SHP77 treated with DMSO at 0.1 percent for 48 hours (cell line): ENCODE data around the gene SNRNP27.
"Not testable (repeated sequence)": the region's sequence is repeated elsewhere in the genome, so short reads cannot be mapped to it uniquely, and the experiment has no call there.

Experiments
- DNase-seq: peaks from one replicate; lab custom pipeline; 2025; lab: John Stamatoyannopoulos, UW

The SNRNP27 gene

DNA sequence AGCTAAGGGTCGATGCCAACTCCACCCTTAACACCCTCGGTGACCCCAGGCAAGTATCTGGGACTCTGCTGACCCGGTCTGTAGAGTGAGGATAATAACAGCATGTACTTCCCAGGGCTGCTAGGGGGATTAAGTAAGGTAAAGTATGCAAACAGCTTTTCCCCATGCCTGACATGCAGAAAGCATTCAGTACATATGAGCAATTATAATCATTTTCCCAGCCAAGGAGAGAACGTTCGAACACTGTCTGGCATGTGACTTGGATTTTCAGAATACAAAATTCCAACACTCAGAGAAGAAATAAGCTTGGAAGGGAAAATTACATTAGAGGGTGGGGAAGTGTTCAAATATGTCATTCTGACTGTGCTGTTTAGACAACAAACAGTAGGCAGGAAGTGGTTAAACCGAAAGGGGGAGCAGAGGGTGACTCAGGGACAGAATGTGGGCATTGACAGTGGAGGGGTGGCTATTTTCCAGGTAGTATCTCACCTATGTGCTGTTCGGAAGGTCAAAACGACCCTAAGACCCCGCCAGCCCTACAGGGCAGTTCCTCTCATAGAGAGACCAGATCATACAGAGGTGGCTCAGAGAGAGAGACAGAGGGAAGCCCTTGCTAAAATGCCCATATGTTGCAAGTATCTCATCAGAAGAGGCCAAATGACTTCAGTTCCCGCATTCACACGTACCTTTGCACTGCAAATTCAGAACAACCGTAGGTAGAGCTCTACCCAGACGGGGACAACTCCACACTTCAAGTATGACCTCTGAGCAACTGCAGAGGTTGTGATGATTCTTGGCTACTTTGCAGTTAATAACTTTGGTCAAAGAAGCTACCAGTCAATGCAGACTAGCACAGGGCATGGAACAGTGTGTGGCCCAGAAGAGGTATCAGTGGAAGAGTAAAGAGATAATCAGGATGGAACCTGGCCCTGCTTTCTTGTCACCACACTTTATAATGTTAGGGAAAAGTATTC is 52.9 kb downstream of the SNRNP27 start:
- DNase-seq = no peak

DNA sequence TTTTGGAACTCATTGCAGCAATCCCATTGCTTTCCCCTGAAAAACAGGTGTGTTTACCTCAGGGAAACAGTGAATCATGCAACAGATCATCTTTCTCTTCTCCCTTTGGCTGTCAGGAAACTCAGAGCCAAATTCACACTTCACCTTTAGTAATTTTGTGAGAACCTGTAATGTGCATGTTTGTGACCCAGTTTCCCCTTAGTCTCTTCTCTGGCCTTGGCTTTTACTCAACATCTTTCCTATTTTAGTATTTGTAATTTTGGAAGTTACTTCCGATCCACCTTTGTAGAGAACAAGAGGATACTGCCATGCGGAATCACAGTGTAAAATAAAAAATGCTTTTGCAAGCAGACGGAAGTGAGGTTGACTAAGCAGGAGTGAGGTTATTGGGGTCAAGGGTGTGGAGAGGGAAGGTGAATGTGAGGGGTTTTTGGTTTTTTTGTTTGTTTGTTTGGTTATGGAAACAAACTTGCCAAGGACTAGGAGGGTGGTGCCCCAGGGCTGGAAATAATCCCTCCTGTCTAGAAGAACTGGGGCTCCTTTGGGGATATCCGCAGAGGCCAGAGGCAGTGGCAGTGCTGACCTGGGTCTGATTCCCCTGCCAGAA is 53.7 kb downstream of the SNRNP27 start:
- no peak for DNase-seq

DNA sequence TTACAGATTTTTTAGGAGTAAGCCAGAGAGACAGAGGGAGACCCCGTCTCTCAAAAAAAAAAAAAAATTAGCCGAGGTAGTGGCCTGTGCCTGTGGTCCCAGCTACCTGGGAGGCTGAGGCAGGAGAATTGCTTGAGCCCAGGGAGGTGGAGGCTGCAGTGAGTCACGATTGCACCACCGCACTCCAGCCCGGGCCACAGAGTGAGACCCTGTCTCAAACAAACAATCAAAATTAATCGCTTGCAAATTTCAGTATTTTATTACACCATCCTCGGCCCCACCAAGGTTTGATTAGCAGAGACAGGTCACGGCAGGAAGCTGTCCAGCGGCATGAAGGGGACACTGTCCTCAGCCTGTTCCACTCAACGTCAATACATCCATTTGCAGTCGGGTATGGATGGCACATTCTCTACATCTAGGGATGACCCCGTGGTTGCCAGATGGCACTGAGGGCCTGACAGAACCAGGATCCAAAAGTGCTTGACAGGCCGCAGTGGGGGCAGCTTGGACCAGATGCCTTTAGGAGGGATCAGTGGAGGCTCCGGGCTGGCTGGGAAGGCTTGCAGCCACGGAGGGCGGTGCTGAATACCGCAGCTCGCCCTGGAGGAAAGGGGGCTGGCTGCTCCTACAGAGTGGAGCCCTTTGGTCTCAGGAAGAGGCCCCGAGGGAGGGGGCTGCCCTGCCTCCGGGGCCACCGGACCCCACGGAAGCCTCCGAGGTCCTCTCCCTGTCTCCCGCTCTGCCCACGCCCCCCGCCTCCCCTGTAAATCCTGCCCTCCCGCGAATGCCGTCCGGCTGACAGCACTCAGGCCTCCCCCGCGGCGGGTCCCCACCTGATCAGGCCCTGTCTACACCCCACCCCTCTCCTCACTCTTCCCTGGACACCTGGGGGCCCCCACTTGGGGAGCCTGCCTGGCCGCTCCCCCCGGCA is 54.5 kb downstream of the SNRNP27 start:
- DNase-seq = no peak

DNA sequence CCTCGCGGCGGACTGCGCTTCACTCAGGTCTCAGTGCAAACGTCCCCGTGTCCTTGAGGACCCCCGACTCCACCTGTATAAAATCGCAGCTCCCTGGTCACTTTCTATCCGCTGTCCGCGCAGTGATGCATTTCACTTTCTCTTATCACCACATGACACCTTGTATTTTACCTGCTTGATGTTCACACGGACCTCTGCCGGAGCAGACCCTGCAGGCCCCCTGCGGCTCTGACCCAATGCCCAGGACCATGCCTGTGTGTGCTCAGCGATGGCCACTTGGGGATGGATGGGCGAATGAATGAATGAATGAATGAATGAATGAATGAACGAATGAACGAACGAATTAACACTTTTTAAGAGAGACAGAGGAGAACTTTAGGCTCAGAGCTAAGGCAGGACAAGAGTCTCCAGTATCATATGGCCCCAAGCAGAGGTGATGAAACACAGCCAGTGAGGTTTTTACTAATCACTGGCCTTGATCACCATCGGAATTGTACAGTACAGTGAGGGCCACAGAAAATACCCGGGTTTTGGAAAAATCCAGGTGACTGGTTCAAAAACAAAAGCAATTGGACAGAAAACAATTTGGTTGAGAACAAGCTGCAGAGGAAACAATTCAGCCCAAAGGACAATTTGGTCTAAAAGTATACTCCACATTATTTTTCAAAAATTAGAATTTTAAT is 55.3 kb downstream of the SNRNP27 start:
- no peak for DNase-seq

DNA sequence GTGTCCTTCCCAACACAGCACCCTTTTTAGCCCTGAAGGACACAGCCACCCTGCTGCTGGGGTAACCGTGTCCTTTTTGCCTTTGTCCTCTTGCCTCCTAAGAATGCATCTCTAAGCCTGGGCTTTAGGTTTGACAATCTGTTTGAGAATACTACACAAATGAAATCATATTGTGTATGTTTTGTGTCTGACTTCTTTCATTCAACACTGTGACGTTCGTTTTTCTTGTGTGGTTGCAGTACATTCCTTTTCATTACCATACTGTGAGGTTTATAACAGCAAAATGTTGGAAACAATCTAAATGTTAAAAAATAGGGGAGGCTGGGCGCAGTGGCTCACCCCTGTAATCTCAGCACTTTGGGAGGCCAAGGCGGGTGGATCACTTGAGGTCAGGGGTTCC is 56.5 kb downstream of the SNRNP27 start:
- no peak for DNase-seq

DNA sequence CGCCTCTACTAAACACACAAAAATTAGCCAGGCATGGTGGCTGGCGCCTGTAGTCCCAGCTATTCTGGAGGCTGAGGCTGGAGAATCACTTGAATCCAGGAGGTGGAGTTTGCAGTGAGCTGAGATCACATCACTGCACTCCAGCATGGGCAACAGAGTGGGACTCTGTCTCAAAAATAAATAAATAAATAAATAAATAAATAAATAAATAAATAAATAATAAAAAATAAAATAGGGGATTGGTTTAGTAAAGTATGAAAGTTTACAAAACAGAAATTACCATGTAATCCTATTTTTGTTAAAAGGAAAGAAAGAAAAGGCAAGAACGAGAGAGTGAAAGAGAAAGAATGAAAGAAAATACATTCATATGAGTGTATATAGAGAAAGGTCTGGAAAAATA is 56.9 kb downstream of the SNRNP27 start:
- DNase-seq = not testable (repeated sequence)

DNA sequence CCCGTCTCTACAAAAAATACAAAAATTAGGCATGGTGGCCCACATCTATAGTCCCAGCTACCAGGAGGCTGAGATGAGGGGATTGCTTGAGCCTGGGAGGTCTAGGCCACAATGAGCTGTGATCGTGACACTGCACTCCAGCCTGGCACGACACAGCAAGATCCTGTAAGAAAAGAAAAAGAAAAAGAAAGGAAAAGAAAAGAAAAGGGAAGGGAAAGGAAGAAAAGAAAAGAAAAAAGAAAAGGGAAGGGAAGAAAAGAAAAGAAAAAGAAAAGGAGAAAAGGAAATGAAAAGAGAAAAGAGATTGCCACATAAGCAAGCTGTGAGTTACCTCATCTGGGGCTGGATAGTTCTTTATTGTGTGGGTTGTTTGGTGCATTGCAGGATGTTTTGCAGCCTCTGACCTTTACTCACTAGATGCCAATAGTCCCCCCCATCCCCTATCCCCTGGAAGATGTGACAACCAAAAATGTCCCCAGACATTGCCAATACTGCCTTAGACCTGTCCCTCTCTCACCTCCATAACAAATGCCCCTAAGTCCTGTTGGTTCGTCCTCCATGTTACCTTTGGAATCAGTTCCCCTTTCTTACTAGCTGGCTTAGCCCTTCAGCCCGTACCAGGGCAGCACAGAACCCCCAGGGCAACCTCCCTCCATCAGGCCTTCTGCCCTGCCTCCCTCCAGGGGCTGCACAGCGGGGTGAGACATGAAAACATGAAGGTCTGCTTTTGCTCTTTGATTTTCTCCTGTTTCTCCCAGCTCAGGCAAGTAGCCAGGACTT is 58.8 kb downstream of the SNRNP27 start:
- no peak for DNase-seq

DNA sequence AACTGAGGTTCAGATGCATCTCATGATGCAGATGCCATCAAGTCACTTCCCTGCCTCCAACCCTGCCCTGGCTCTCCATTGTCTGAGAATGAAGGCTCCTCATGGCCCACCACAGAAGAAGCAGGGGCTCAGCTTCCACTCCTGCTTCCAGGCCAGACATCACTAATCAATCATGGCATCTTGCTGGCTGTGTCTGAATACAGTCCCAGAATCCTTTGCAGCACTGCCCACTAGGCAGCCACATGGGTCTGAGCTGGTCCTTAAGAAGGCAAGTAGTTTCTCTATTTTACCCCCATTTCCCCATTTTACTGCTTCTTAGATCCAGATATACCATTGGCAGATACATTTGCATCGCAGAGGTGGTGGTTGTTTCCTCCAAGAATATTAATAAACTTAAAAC is 60.3 kb downstream of the SNRNP27 start:
- DNase-seq = no peak
